AG09319 (cell line): ENCODE measurements around the gene DROSHA.

Experiments used
- DNase-seq: peaks from one replicate; pipeline ENCODE4 v3.0.0-alpha.2; 2010; ENCODE audit warnings: low read depth; ENCODE audit errors: extremely low read depth
- CTCF ChIP-seq: IDR thresholded peaks from 2 replicates; pipeline ENCODE4 v1.5.1; 2011; ENCODE audit warnings: low read depth, mild to moderate bottlenecking, inconsistent platforms, low read length, moderate library complexity

The DROSHA gene

GRCh38 chr5:31355337-31355736, 176.6 kb downstream of the DROSHA start:
- TF ChIP-seq CTCF, result no peak
- no peak for DNase-seq
